ENCODE results near the gene FOXL2NB. TPM values are rescaled to one million over a fixed set of nuclear protein-coding genes. Genes with fewer than 3 reads are reported as not detected.
A peak's percentile ranks its signal among the peaks of the same experiment; 100 is the strongest.

Gene FOXL2NB
- total RNA-seq, 1 donor from 2014 or later, result not detected

DNA sequence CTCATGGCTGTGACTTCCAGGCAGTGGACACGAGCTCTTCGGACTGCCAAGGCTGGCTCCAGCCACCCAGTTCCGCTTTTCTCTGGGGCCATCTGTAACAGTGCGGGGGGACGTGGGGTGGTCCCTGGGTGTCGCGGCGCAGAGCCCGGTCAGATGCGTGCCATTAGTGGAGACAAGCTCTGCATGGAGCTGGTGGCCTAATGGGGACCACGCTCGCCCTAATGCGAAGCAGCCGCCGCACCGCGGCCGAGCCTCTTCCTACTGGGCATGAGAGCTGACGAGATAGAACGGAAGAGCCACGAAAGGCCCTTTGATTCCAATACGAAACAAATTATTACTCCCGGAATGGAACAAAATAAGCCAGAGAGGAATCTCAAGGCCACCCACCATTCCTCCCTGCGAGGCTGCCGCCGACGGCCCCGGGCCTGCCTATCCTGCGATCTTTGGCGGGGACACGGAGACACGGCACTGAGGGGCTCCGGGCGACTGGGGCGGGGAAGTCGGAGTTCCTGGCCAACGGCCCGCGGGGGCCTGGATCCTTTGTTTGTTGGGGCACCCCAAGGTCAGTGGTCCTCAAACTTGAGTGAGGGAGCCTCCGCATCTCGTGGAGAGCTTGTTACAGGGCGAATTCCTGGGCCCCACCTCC is 18.2 kb upstream of the FOXL2NB start:
- Histone ChIP-seq H3K9me3 (ENCODE audit: control insufficient read depth in 3 of 3, low read length in 3 of 3) (no peaks in the 10 kb centered on the region), H3K27me3 (ENCODE audit: control insufficient read depth in 3 of 3, insufficient read depth in 3 of 3, low read length in 3 of 3) (no peaks in the 10 kb centered on the region), H3K27ac (ENCODE audit: low read depth, low read length) (no peak overlapping the region), H3K36me3 (ENCODE audit: control insufficient read depth in 3 of 3, insufficient read depth in 3 of 3, low read length in 3 of 3) (no peaks in the 10 kb centered on the region), H3K4me1 (ENCODE audit: control insufficient read depth in 3 of 3, insufficient read depth in 3 of 3, low read length in 3 of 3) (no peaks in the 10 kb centered on the region), H3K9ac (ENCODE audit: low read depth in 1 of 3, low read length in 3 of 3) (no peak overlapping the region), H3K4me3 (ENCODE audit: low read length in 3 of 3) (no peak overlapping the region)

DNA sequence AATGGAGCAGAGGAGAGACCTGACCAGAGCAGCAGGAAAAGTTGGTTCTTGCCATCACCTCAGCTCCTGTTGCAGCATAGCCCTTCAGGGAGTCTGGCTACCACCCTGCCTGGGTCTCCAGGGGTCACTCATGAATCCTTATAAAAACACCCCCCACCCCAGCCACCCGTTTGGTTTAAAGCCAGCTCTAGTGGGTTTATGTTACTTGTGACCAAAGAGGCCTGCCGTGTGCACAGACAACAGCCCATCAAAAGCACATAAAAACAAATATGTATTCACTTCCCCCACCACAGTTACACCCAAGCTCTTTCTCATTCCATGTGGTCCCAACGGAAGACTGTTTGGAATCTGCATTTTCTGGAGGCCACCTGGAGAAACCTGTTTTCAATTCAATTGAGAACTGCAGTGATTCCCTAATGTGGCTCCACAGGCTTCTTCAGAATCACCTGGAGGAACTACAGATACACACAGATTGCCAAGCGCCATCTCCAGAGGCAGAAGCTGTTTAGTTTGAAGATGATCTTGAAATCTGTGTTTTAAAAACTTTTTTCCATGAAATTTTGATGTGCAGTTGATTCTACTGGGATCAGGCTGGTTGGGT is 13.8 kb upstream of the FOXL2NB start:
- Histone ChIP-seq H3K27me3 (ENCODE audit: control insufficient read depth in 3 of 3, insufficient read depth in 3 of 3, low read length in 3 of 3) (peaks cover 23 to 27% (median 26%) of the 10 kb centered on the region in 3 donors), H3K4me1 (ENCODE audit: control insufficient read depth in 3 of 3, insufficient read depth in 3 of 3, low read length in 3 of 3) (peaks cover 17 to 26% (median 19%) of the 10 kb centered on the region in 3 donors), H3K9me3 (ENCODE audit: control insufficient read depth in 3 of 3, low read length in 3 of 3) (no peaks in the 10 kb centered on the region)

DNA sequence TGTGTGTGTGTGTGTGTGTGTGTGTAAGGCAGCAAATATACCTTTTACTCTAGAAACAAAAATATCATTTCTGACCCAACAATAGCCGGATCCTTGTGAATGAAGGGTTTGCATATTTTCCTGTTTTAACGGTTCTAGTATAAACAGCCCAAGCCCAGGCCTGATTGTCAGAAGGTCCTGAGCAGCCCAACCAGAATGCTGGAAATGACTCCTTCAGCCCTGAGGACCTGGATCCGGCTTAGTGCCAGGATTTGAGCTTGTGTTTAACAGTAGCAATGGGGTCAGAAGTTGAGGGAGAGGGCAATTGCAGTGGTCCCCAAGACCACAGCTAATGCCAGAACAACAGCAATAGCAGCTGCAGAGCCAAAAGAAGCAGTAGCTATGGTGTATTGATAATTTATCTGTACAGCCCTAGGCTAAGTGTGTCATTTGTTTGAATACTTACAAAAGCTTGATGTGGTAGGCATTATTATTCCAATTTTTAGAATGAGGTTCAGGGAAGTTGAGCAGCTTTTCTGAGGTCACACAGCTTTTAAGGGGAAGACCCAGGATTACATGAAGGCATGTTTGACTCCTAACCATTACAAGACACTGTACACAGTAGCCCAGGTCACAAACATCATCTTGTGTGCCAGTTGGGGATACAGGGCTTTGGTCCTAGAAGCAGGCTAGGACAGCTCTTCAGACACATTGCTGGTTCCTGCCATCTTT is 12.9 kb upstream of the FOXL2NB start:
- Histone ChIP-seq H3K9me3 (ENCODE audit: control insufficient read depth in 3 of 3, low read length in 3 of 3) (no peaks in the 10 kb centered on the region), H3K9ac (ENCODE audit: low read depth in 1 of 3, low read length in 3 of 3) (no peak overlapping the region), H3K4me3 (ENCODE audit: low read length in 3 of 3) (no peak overlapping the region), H3K27me3 (ENCODE audit: control insufficient read depth in 3 of 3, insufficient read depth in 3 of 3, low read length in 3 of 3) (peaks cover 33 to 37% (median 36%) of the 10 kb centered on the region in 3 donors), H3K4me1 (ENCODE audit: control insufficient read depth in 3 of 3, insufficient read depth in 3 of 3, low read length in 3 of 3) (peaks cover 19 to 34% (median 20%) of the 10 kb centered on the region in 3 donors), H3K36me3 (ENCODE audit: control insufficient read depth in 3 of 3, insufficient read depth in 3 of 3, low read length in 3 of 3) (no peaks in the 10 kb centered on the region), H3K27ac (ENCODE audit: low read depth, low read length) (no peak overlapping the region)

More for the DNA sequence above, 13.8 kb upstream of the FOXL2NB start:
- Histone ChIP-seq H3K36me3 (ENCODE audit: control insufficient read depth in 3 of 3, insufficient read depth in 3 of 3, low read length in 3 of 3) (no peaks in the 10 kb centered on the region), H3K9ac (ENCODE audit: low read depth in 1 of 3, low read length in 3 of 3) (no peak overlapping the region), H3K27ac (ENCODE audit: low read depth, low read length) (no peak overlapping the region), H3K4me3 (ENCODE audit: low read length in 3 of 3) (no peak overlapping the region)

DNA sequence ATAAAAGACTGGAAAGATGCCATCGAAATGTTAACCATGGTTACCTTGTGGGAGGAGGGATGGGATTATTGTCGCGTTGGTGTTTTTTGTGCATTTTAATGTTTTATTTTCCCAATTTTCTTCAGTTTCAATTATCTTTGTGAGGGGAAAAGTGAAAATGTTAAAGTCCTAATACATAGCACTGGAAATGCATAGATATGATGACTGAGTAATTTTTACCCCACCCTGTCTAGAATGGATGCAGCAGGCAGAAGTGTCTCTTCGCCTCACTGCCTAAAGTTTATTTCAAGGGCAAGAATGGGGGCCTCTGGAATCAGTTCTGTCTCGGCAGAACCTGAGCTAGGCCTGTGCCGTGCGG is 11.5 kb upstream of the FOXL2NB start:
- no peaks in the 10 kb centered on the region for H3K36me3 ChIP-seq (ENCODE audit: control insufficient read depth in 3 of 3, insufficient read depth in 3 of 3, low read length in 3 of 3)
- H3K27ac ChIP-seq (ENCODE audit: low read depth, low read length), result no peak overlapping the region
- no peak overlapping the region for H3K4me3 ChIP-seq (ENCODE audit: low read length in 3 of 3)
- H3K4me1 ChIP-seq (ENCODE audit: control insufficient read depth in 3 of 3, insufficient read depth in 3 of 3, low read length in 3 of 3), result peaks cover 19 to 42% (median 24%) of the 10 kb centered on the region in 3 donors
- peaks cover 45 to 49% (median 49%) of the 10 kb centered on the region in 3 donors for H3K27me3 ChIP-seq (ENCODE audit: control insufficient read depth in 3 of 3, insufficient read depth in 3 of 3, low read length in 3 of 3)
- no peak overlapping the region for H3K9ac ChIP-seq (ENCODE audit: low read depth in 1 of 3, low read length in 3 of 3)
- no peaks in the 10 kb centered on the region for H3K9me3 ChIP-seq (ENCODE audit: control insufficient read depth in 3 of 3, low read length in 3 of 3)

DNA sequence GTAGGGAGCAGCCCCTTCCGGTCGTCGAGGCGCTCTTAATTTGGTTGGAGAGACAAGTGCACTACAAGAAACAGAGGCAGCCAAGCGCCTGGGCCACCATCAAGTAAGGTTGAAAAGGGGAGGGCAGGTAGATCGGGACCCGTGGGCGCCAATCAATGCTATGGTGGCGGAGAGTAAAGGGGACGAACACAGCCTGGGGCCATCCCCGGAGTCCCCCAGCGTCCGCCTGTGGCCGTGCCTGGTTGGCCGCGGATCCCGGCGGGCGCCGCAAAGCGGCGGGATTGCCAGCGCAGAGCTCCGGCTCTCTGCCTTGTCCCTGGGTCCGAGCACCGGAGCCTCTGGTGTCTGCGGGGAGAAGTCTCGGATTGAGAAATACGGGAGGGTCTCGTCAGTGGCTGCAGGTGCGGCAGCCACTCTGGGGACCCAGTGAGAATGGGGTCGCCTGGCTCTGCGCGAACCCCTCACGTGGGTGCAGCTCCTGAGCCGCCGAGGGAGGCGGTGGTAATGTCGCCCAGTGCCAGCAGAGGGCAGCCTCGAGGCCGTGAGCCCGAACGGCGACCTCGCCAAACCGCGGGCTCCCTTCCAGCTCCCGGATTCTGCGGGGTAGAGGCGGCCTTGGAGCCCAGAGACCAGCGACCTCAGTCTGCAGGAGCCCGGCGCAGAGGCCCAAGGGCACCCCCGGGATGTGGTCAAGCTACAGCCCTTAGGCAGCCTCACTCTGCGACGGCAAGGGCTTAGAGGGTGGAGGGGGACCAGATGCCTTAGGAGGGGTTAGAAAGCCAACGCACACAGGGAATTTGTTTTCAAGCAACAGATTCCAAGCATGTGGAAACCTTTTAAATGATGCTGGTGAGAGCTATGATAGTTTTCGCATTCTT is 10.9 kb upstream of the FOXL2NB start:
- Histone ChIP-seq H3K9ac (ENCODE audit: low read depth in 1 of 3, low read length in 3 of 3) (peak overlapping the region in 2 of 3 donors; percentile 27 to 69), H3K4me1 (ENCODE audit: control insufficient read depth in 3 of 3, insufficient read depth in 3 of 3, low read length in 3 of 3) (peaks cover 19 to 42% (median 24%) of the 10 kb centered on the region in 3 donors), H3K36me3 (ENCODE audit: control insufficient read depth in 3 of 3, insufficient read depth in 3 of 3, low read length in 3 of 3) (no peaks in the 10 kb centered on the region), H3K9me3 (ENCODE audit: control insufficient read depth in 3 of 3, low read length in 3 of 3) (no peaks in the 10 kb centered on the region), H3K27ac (ENCODE audit: low read depth, low read length) (no peak overlapping the region), H3K4me3 (ENCODE audit: low read length in 3 of 3) (peak overlapping the region; percentile 44 to 70 (median 69)), H3K27me3 (ENCODE audit: control insufficient read depth in 3 of 3, insufficient read depth in 3 of 3, low read length in 3 of 3) (peaks cover 51 to 55% (median 55%) of the 10 kb centered on the region in 3 donors)

DNA sequence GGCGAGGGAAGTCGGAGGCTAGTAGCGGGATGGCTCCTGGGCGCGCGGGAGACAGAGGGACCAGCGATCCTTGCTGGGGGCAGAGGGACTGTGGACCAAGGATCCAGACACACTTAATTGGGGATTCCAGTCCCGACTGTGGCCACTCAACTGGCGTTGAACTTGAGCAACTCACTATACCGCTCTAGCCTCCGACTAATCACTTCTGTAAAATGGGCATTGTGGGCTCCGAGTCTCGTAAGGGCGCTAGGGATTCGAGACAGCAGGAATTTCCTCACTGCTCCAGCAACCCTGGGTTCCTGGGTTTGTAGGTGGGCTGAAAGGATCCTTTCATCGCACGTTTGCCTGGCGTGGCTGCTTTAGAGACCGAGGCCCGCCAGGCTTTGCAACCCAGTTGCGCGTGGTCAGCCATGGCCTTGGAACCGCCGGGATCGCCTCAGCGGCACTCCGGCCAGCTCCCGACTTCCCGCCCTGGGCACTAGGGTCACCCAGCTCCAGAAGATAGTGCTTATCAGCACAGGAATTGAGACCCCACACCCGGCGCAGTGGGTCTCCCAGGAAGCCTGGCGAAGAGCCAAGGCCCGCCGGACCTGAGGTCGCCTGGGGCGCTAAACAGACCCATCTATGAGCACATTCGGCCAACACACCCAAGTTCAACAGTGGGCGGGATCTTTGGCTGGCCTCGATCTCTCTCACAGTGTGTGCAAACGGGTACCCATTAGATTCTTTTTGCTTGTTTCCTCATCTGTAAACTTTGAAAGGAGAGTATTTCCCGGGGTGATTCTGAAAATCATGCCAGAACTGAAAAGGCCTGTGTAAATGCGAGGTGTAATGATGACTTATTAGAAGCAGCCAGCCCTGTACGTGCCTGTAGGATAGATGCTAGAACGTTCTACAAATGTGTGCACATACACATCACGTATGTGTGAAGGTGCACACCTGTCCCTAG is 10.0 kb upstream of the FOXL2NB start:
- Histone ChIP-seq H3K36me3 (ENCODE audit: control insufficient read depth in 3 of 3, insufficient read depth in 3 of 3, low read length in 3 of 3) (no peaks in the 10 kb centered on the region), H3K27me3 (ENCODE audit: control insufficient read depth in 3 of 3, insufficient read depth in 3 of 3, low read length in 3 of 3) (peaks cover 59 to 64% (median 63%) of the 10 kb centered on the region in 3 donors), H3K9ac (ENCODE audit: low read depth in 1 of 3, low read length in 3 of 3) (peak overlapping the region in 1 of 3 donors; percentile 27), H3K9me3 (ENCODE audit: control insufficient read depth in 3 of 3, low read length in 3 of 3) (no peaks in the 10 kb centered on the region), H3K27ac (ENCODE audit: low read depth, low read length) (no peak overlapping the region), H3K4me1 (ENCODE audit: control insufficient read depth in 3 of 3, insufficient read depth in 3 of 3, low read length in 3 of 3) (peaks cover 19 to 42% (median 24%) of the 10 kb centered on the region in 3 donors), H3K4me3 (ENCODE audit: low read length in 3 of 3) (peak overlapping the region; percentile 44 to 70 (median 69))

DNA sequence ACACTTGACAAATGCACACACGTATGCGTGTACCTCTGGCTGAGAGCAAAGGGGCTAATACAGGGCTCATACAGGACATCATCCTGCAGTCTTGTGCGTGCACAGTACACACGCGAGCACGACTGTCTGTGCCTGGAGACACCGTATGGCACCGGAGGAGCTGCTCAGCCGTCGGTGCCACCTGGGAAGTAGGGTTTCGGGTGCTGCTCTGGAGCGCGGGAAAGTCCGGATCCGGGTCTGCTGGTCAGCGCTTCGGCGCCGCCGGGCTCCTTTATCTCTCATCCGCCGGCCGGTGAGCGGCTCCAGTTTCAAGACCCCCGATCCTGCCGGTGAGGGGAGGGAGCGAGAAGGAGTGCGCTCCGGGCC is 9.3 kb upstream of the FOXL2NB start:
- no peak overlapping the region for H3K27ac ChIP-seq (ENCODE audit: low read depth, low read length)
- H3K9ac ChIP-seq (ENCODE audit: low read depth in 1 of 3, low read length in 3 of 3), result no peak overlapping the region
- H3K9me3 ChIP-seq (ENCODE audit: control insufficient read depth in 3 of 3, low read length in 3 of 3), result no peaks in the 10 kb centered on the region
- H3K4me3 ChIP-seq (ENCODE audit: low read length in 3 of 3), result no peak overlapping the region
- H3K36me3 ChIP-seq (ENCODE audit: control insufficient read depth in 3 of 3, insufficient read depth in 3 of 3, low read length in 3 of 3), result no peaks in the 10 kb centered on the region
- H3K27me3 ChIP-seq (ENCODE audit: control insufficient read depth in 3 of 3, insufficient read depth in 3 of 3, low read length in 3 of 3), result peaks cover 66 to 71% (median 70%) of the 10 kb centered on the region in 3 donors
- H3K4me1 ChIP-seq (ENCODE audit: control insufficient read depth in 3 of 3, insufficient read depth in 3 of 3, low read length in 3 of 3), result peaks cover 19 to 42% (median 24%) of the 10 kb centered on the region in 3 donors

DNA sequence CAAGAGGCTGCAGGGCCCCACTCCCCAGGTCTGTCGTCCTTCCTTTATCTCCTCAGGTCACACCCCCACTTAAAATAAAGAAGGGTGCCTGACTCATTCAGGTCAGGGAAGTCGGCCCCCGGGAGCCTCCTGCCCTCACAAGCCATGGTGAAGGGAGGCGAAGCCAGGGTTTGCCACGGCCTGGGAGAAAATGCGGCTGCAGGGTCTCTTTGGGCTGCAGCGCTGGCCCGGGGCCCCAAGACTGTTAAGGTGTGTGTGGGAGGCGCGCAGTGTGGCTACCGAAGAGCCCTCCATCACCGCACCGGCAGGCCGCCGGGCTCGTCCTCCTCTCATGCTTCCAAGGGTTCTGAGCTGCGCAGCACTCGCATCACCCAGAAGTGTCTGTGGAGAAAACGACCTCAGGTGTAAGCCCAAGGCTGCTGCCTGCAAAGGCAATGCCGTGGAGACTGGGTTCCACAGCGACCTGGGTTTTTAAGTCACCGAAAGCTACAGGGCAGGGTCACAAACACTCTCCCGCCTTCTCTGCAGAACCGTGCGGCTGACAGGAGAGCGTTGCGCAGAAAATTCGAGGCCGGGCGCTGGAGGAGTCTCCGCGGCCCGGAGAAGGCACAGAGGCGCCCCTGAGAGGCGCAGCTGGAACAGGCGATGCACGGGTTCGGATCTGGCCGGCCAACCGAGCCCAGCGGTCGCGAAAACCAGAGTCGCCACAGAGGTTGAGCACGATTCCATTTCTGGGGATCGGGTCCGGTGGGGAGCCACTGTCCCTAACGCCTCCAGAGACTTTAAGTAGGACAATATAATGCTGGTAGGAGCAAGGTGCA is 8.8 kb upstream of the FOXL2NB start:
- Histone ChIP-seq H3K27ac (ENCODE audit: low read depth, low read length) (no peak overlapping the region), H3K4me3 (ENCODE audit: low read length in 3 of 3) (peak overlapping the region in 2 of 3 donors; percentile 4 to 35), H3K9me3 (ENCODE audit: control insufficient read depth in 3 of 3, low read length in 3 of 3) (no peaks in the 10 kb centered on the region), H3K27me3 (ENCODE audit: control insufficient read depth in 3 of 3, insufficient read depth in 3 of 3, low read length in 3 of 3) (peaks cover 72 to 77% (median 76%) of the 10 kb centered on the region in 3 donors), H3K4me1 (ENCODE audit: control insufficient read depth in 3 of 3, insufficient read depth in 3 of 3, low read length in 3 of 3) (peaks cover 19 to 42% (median 24%) of the 10 kb centered on the region in 3 donors), H3K9ac (ENCODE audit: low read depth in 1 of 3, low read length in 3 of 3) (no peak overlapping the region), H3K36me3 (ENCODE audit: control insufficient read depth in 3 of 3, insufficient read depth in 3 of 3, low read length in 3 of 3) (no peaks in the 10 kb centered on the region)
